ENCODE measurements around the gene TRAIP. TPM values are rescaled to one million over a fixed set of nuclear protein-coding genes. Genes with fewer than 3 reads are reported as not detected.
"Not testable (repeated sequence)": the region's sequence is repeated elsewhere in the genome, so short reads cannot be mapped to it uniquely, and the experiment has no call there.

Gene TRAIP
- total RNA-seq, 1 experiment from 2014 or later = 15.1 TPM

- no peak for DNase-seq (ENCODE audit: low read depth)
Measured at GRCh38 chr3:49792371-49793150, 63.8 kb downstream of the TRAIP start.

- no peak for DNase-seq (ENCODE audit: low read depth)
Measured at GRCh38 chr3:49791571-49791970, 64.8 kb downstream of the TRAIP start.

- peak; percentile 47 for DNase-seq (ENCODE audit: low read depth)
Measured at GRCh38 chr3:49790626-49791411, 65.5 kb downstream of the TRAIP start.

- no peak for DNase-seq (ENCODE audit: low read depth)
Measured at GRCh38 chr3:49788056-49788455, 68.3 kb downstream of the TRAIP start.

- no peak for DNase-seq (ENCODE audit: low read depth)
Measured at GRCh38 chr3:49787536-49787935, 68.8 kb downstream of the TRAIP start.

GRCh38 chr3:49787182-49787464 lies 69.2 kb downstream of the TRAIP start:
- DNase-seq (ENCODE audit: low read depth) = no peak

- DNase-seq (ENCODE audit: low read depth) = peak; percentile 100
Measured at GRCh38 chr3:49786357-49787181, 69.8 kb downstream of the TRAIP start, which contains the start of gene IP6K1. Gene IP6K1, minus strand, starts transcription at chr3:49786542. Its CDS starts 38,502 bp downstream, at chr3:49748040.

- peak; percentile 30 for DNase-seq (ENCODE audit: low read depth)
Measured at GRCh38 chr3:49785565-49786356, 70.6 kb downstream of the TRAIP start.

- DNase-seq (ENCODE audit: low read depth) = not testable (repeated sequence)
Measured at GRCh38 chr3:49782277-49782676, 74.1 kb downstream of the TRAIP start.

- no peak for DNase-seq (ENCODE audit: low read depth)
Measured at GRCh38 chr3:49781415-49782199, 74.8 kb downstream of the TRAIP start.

GRCh38 chr3:49780975-49781365 lies 75.4 kb downstream of the TRAIP start:
- DNase-seq (ENCODE audit: low read depth) = not testable (repeated sequence)

GRCh38 chr3:49780080-49780974 lies 76.0 kb downstream of the TRAIP start:
- no peak for DNase-seq (ENCODE audit: low read depth)

- no peak for DNase-seq (ENCODE audit: low read depth)
Measured at GRCh38 chr3:49779358-49780079, 76.8 kb downstream of the TRAIP start.

Small RNAs within 50 kb of the gene (small RNA-seq; reads per million reads assigned to genes)
- not detected for gene RN7SL217P

Other genes with a start within 250 kb of the TRAIP start
- 154 and 163 TPM in 2 replicates for gene APEH, start 182.2 kb downstream of the TRAIP start, total RNA-seq (2014; rRNA removed; shearing (Covaris generic))
- 1.1 and 1.6 TPM in 2 replicates for gene MST1, start 167.1 kb downstream of the TRAIP start, total RNA-seq (2014; rRNA removed; shearing (Covaris generic))
- 19.3 and 24.4 TPM in 2 replicates for gene RNF123, start 167.0 kb downstream of the TRAIP start, total RNA-seq (2014; rRNA removed; shearing (Covaris generic))
- gene AMIGO3, start 136.9 kb downstream of the TRAIP start, total RNA-seq (2014; rRNA removed; shearing (Covaris generic)) = 2.0 and 3.2 TPM in 2 replicates
- gene GMPPB, start 132.6 kb downstream of the TRAIP start, total RNA-seq (2014; rRNA removed; shearing (Covaris generic)) = 25.9 and 31.0 TPM in 2 replicates
- gene IP6K1, start 70.0 kb downstream of the TRAIP start, total RNA-seq (2014; rRNA removed; shearing (Covaris generic)) = 24.7 and 35.4 TPM in 2 replicates
- not detected in 2 replicates for gene CDHR4, start 56.7 kb downstream of the TRAIP start, total RNA-seq (2014; rRNA removed; shearing (Covaris generic))
- gene INKA1, start 53.3 kb downstream of the TRAIP start, total RNA-seq (2014; rRNA removed; shearing (Covaris generic)) = 1.6 and 5.1 TPM in 2 replicates
- 8.1 and 13.0 TPM in 2 replicates for gene UBA7, start 42.6 kb downstream of the TRAIP start, total RNA-seq (2014; rRNA removed; shearing (Covaris generic))
- 0.23 TPM in 1 of 2 replicates, not detected in the other for gene CAMKV, start 13.3 kb upstream of the TRAIP start, total RNA-seq (2014; rRNA removed; shearing (Covaris generic))
- gene MST1R, start 47.3 kb upstream of the TRAIP start, total RNA-seq (2014; rRNA removed; shearing (Covaris generic)) = 1.2 TPM in 2 replicates
- gene MON1A, start 73.2 kb upstream of the TRAIP start, total RNA-seq (2014; rRNA removed; shearing (Covaris generic)) = 24.0 and 31.1 TPM in 2 replicates
- gene RBM6, start 83.6 kb upstream of the TRAIP start, total RNA-seq (2014; rRNA removed; shearing (Covaris generic)) = 34.1 and 43.8 TPM in 2 replicates
- 54.7 and 65.5 TPM in 2 replicates for gene RBM5, start 232.4 kb upstream of the TRAIP start, total RNA-seq (2014; rRNA removed; shearing (Covaris generic))